HEK293T (cell line): ENCODE results near the gene DLG2.

Experiments used
- BHLHE40 ChIP-seq: fragments of 450-650 bp; IDR thresholded peaks from 2 replicates; pipeline ENCODE4 v1.6.1; 2016; ENCODE audit warnings: mild to moderate bottlenecking, moderate library complexity, borderline replicate concordance
- CTBP1 ChIP-seq: fragments of 450-650 bp; IDR thresholded peaks from 2 replicates; pipeline ENCODE4 v1.6.1; 2016; ENCODE audit warnings: borderline replicate concordance
- ELF4 ChIP-seq: fragments of 450-650 bp; IDR thresholded peaks from 2 replicates; pipeline ENCODE4 v1.6.1; 2017; ENCODE audit warnings: antibody characterized with exemption
- L3MBTL2 ChIP-seq: fragments of 450-650 bp; conservative IDR thresholded peaks from 2 replicates; pipeline ENCODE4 v1.6.1; 2016; ENCODE audit warnings: mild to moderate bottlenecking
- SP1 ChIP-seq: fragments of 450-650 bp; IDR thresholded peaks from 2 replicates; pipeline ENCODE4 v1.6.1; 2017
- SUZ12 ChIP-seq: fragments of 450-650 bp; IDR thresholded peaks from 2 replicates; pipeline ENCODE4 v1.6.1; 2016; ENCODE audit warnings: mild to moderate bottlenecking
- ZNF384 ChIP-seq: fragments of 450-650 bp; IDR thresholded peaks from 2 replicates; pipeline ENCODE4 v1.6.1; 2016

DNA sequence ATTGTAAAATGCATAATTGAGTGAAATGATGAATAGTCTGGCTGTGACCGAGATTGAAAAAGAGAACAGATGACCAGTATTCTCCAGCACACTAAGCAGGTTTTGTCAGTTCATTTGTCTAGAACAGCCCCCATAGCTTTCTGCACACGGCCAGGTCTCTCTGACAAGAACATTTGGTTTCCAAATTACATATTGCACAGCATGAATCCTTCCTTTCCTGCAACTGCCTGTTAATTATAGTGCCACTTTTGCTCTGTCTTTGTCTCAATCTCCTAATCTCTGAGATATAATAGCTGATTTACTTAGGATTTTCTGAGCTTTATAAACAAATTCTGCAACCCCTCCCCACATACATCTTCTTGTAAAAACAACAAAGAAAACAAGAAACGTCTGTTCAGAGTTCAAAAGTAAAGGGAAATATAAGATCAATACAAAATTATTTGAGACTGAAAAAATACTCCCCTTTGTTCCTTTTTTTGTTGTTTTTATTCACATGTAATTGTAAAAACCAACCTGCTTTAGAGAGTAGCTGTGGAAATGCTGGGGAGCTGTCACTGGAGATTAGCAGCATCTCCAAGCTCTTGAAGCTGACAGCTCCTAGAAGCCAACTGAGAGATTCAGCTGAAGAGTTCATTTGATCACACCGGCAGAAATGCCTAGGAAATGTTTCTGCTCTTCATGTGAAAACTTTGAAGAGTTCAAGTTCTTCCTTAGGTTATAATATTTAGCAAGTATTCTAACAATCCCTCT, 998.1 kb downstream of the DLG2 start:
- TF ChIP-seq ELF4: no peak
- TF ChIP-seq SP1: no peak
- no peak for TF ChIP-seq ZNF384
- no peak for TF ChIP-seq CTBP1
- no peak for TF ChIP-seq L3MBTL2
- TF ChIP-seq BHLHE40: no peak
- no peak for TF ChIP-seq SUZ12
